ENCODE results near the gene SLCO2A1. TPM values are rescaled to one million over a fixed set of nuclear protein-coding genes. Genes with fewer than 3 reads are reported as not detected.

SLCO2A1 gene
- polyA plus RNA-seq, 1 donor (not counting 4 experiments of a cell fraction or from before 2014, with no cell fraction given): 0.80 TPM

GRCh38 chr3:133945381-133946095 is 84.2 kb downstream of the SLCO2A1 start:
- H3K4me2 ChIP-seq (ENCODE audit: control insufficient read depth, extremely low read depth, insufficient read depth, low read depth, low read length): peak overlapping the region; percentile 60
- no peak for DNase-seq (ENCODE audit: low read depth, low spot score)
- no peaks in the 10 kb centered on the region for H3K79me2 ChIP-seq (ENCODE audit: control insufficient read depth, insufficient read depth, low read length)
- no peaks in the 10 kb centered on the region for H3K9me3 ChIP-seq (ENCODE audit: control insufficient read depth, low read depth, low read length)
- H3K27me3 ChIP-seq (ENCODE audit: control insufficient read depth, extremely low read depth, insufficient read depth, low read length): peaks cover 74% of the 10 kb centered on the region
- peaks cover 30% of the 10 kb centered on the region for H3K4me1 ChIP-seq (ENCODE audit: control insufficient read depth, extremely low read depth, insufficient read depth, low read length)
- H4K20me1 ChIP-seq (ENCODE audit: control insufficient read depth, extremely low read depth, insufficient read depth, low read length): peaks cover 13% of the 10 kb centered on the region
- H2AFZ ChIP-seq (ENCODE audit: control insufficient read depth, low read length): no peak overlapping the region
- FAIRE-seq: peak; percentile 34
- dilution Hi-C loops (cut with MboI; ENCODE audit: extremely low pct_ligation_motif_present, low sequenced_read_pairs): no loop called here
- no peak overlapping the region for H3K27ac ChIP-seq (ENCODE audit: control insufficient read depth, insufficient read depth, low read length)
- TF ChIP-seq CTCF (optimal IDR thresholded peaks at IDR 0.05 in 1 of 3, IDR thresholded peaks at IDR 0.05 in 1 of 3, conservative IDR thresholded peaks at IDR 0.05 in 1 of 3; ENCODE audit: extremely low read depth in 1 of 3, insufficient read depth in 2 of 3, low read length in 3 of 3): no peak
- no peak for TF ChIP-seq EZH2 (IDR thresholded peaks at IDR 0.05; ENCODE audit: low read length)
- H3K9ac ChIP-seq (ENCODE audit: control insufficient read depth, extremely low read depth, insufficient read depth, low read length): no peak overlapping the region
- no peaks in the 10 kb centered on the region for H3K36me3 ChIP-seq (ENCODE audit: control insufficient read depth in 2 of 2, extremely low read depth in 1 of 2, insufficient read depth in 2 of 2, low read length in 2 of 2)
- no peaks in the 10 kb centered on the region for H3K9me1 ChIP-seq (ENCODE audit: control insufficient read depth, extremely low read depth, insufficient read depth, low read length)
- peak overlapping the region in 1 of 3 experiments; percentile 9 for H3K4me3 ChIP-seq (ENCODE audit: control insufficient read depth in 2 of 3, extremely low read depth in 1 of 3, insufficient read depth in 2 of 3, low read depth in 1 of 3, low read length in 3 of 3)

GRCh38 chr3:133944641-133945380 is 84.9 kb downstream of the SLCO2A1 start:
- Histone ChIP-seq H3K9me1 (ENCODE audit: control insufficient read depth, extremely low read depth, insufficient read depth, low read length) (no peaks in the 10 kb centered on the region), H3K4me2 (ENCODE audit: control insufficient read depth, extremely low read depth, insufficient read depth, low read depth, low read length) (peak overlapping the region; percentile 60), H3K36me3 (ENCODE audit: control insufficient read depth in 2 of 2, extremely low read depth in 1 of 2, insufficient read depth in 2 of 2, low read length in 2 of 2) (no peaks in the 10 kb centered on the region), H3K4me3 (ENCODE audit: control insufficient read depth in 2 of 3, extremely low read depth in 1 of 3, insufficient read depth in 2 of 3, low read depth in 1 of 3, low read length in 3 of 3) (peak overlapping the region in 1 of 3 experiments; percentile 9), H3K9ac (ENCODE audit: control insufficient read depth, extremely low read depth, insufficient read depth, low read length) (no peak overlapping the region), H4K20me1 (ENCODE audit: control insufficient read depth, extremely low read depth, insufficient read depth, low read length) (peaks cover 14% of the 10 kb centered on the region), H3K4me1 (ENCODE audit: control insufficient read depth, extremely low read depth, insufficient read depth, low read length) (peaks cover 30% of the 10 kb centered on the region), H2AFZ (ENCODE audit: control insufficient read depth, low read length) (peak overlapping the region; percentile 12), H3K27me3 (ENCODE audit: control insufficient read depth, extremely low read depth, insufficient read depth, low read length) (peaks cover 73% of the 10 kb centered on the region), H3K9me3 (ENCODE audit: control insufficient read depth, low read depth, low read length) (no peaks in the 10 kb centered on the region), H3K79me2 (ENCODE audit: control insufficient read depth, insufficient read depth, low read length) (no peaks in the 10 kb centered on the region), H3K27ac (ENCODE audit: control insufficient read depth, insufficient read depth, low read length) (no peak overlapping the region)
- FAIRE-seq (peak; percentile 94), DNase-seq (ENCODE audit: low read depth, low spot score) (peak; percentile 76)
- no peak for TF ChIP-seq EZH2 (IDR thresholded peaks at IDR 0.05; ENCODE audit: low read length)
- no peak for TF ChIP-seq CTCF (optimal IDR thresholded peaks at IDR 0.05 in 1 of 3, IDR thresholded peaks at IDR 0.05 in 1 of 3, conservative IDR thresholded peaks at IDR 0.05 in 1 of 3; ENCODE audit: extremely low read depth in 1 of 3, insufficient read depth in 2 of 3, low read length in 3 of 3)
- dilution Hi-C loops (cut with MboI; ENCODE audit: extremely low pct_ligation_motif_present, low sequenced_read_pairs): no loop called here

Data from keratinocyte (primary cell).